Measurements from ENCODE around the gene MYNN. TPM values are rescaled to one million over a fixed set of nuclear protein-coding genes. Genes with fewer than 3 reads are reported as not detected.

Gene MYNN
- total and polyA plus RNA-seq, 9 of the 15 experiments (the other 6 are each of a cell fraction or from before 2014, with no cell fraction given) = 10.4 to 35.7 (median 21.3) TPM

- Histone ChIP-seq H3K79me2 (ENCODE audit: control insufficient read depth, insufficient read depth, low read length) (no peaks in the 10 kb centered on the region), H3K4me3 (no peak overlapping the region), H3K4me1 (replicated peaks in 1 of 2; ENCODE audit: control insufficient read depth in 2 of 2, insufficient read depth in 2 of 2, low read length in 2 of 2) (peaks cover 0 to 12% of the 10 kb centered on the region in 2 experiments; a peak in 1 of 5 replicates), H2AFZ (ENCODE audit: low read depth, low read length) (no peak overlapping the region), H3K4me2 (ENCODE audit: insufficient read depth, low read length) (no peak overlapping the region), H3K27ac (ENCODE audit: extremely low read depth, low read depth, low read length) (no peak overlapping the region), H3K9me1 (ENCODE audit: control insufficient read depth, insufficient read depth, low read length) (no peaks in the 10 kb centered on the region), H3K27me3 (ENCODE audit: control insufficient read depth in 2 of 2, insufficient read depth in 2 of 2, low read length in 2 of 2) (peaks cover 3 to 8% of the 10 kb centered on the region in 2 experiments; a peak in 3 of 5 replicates), H3K9ac (ENCODE audit: insufficient read depth in 1 of 2, low read depth in 2 of 2, low read length in 2 of 2) (no peak overlapping the region), H3K9me3 (replicated peaks; ENCODE audit: control insufficient read depth, insufficient read depth, low read depth, low read length) (no peaks in the 10 kb centered on the region), H4K20me1 (replicated peaks; ENCODE audit: control insufficient read depth, insufficient read depth, low read length) (no peaks in the 10 kb centered on the region), H3K36me3 (ENCODE audit: control insufficient read depth, insufficient read depth, low read length) (no peaks in the 10 kb centered on the region)
- no peak for TF ChIP-seq ZFP91 (CRISPR knock-in tag; IDR thresholded peaks at IDR 0.05)
- TF ChIP-seq POU5F1 (IDR thresholded peaks at IDR 0.05; ENCODE audit: borderline replicate concordance, low read depth, low read length, partially characterized antibody) = no peak
- TF ChIP-seq PHB (CRISPR knock-in tag; IDR thresholded peaks at IDR 0.05) = no peak
- ChIA-PET POLR2A (no interaction called here), CTCF (ENCODE audit: low intra/inter-chr PET ratio) (no interaction called here)
- intact Hi-C loops (cut with micrococcal nuclease) (no loop called here), in situ Hi-C loops (cut with MboI) (no loop called here)
- WGBS (ENCODE audit: insufficient coverage, low coverage, missing lambda C conversion rate) = 5% methylated on average over 2 of the region's 2 CpGs
- no peak for FAIRE-seq
- no TSS peak for BruUV-seq (replicated peaks)
- ATAC-seq = no peak
- no peak for DNase-seq (ENCODE audit: extremely low read depth in 1 of 4, low spot score in 3 of 4)
Observed at GRCh38 chr3:169750665-169751064, 22.5 kb upstream of the MYNN start.

GRCh38 chr3:169751875-169752274, 21.3 kb upstream of the MYNN start:
- Histone ChIP-seq H3K9me1 (ENCODE audit: control insufficient read depth, insufficient read depth, low read length) (no peaks in the 10 kb centered on the region), H3K9me3 (replicated peaks; ENCODE audit: control insufficient read depth, insufficient read depth, low read depth, low read length) (no peaks in the 10 kb centered on the region), H3K4me1 (replicated peaks in 1 of 2; ENCODE audit: control insufficient read depth in 2 of 2, insufficient read depth in 2 of 2, low read length in 2 of 2) (peaks cover 0 to 12% of the 10 kb centered on the region in 2 experiments; a peak in 1 of 5 replicates), H3K4me3 (no peak overlapping the region), H3K27me3 (ENCODE audit: control insufficient read depth in 2 of 2, insufficient read depth in 2 of 2, low read length in 2 of 2) (peaks cover under 1 to 2% of the 10 kb centered on the region in 2 experiments; a peak in 3 of 5 replicates), H3K36me3 (ENCODE audit: control insufficient read depth, insufficient read depth, low read length) (no peaks in the 10 kb centered on the region), H3K79me2 (ENCODE audit: control insufficient read depth, insufficient read depth, low read length) (no peaks in the 10 kb centered on the region), H3K27ac (ENCODE audit: extremely low read depth, low read depth, low read length) (no peak overlapping the region), H4K20me1 (replicated peaks; ENCODE audit: control insufficient read depth, insufficient read depth, low read length) (no peaks in the 10 kb centered on the region), H3K9ac (ENCODE audit: insufficient read depth in 1 of 2, low read depth in 2 of 2, low read length in 2 of 2) (no peak overlapping the region), H3K4me2 (ENCODE audit: insufficient read depth, low read length) (no peak overlapping the region), H2AFZ (ENCODE audit: low read depth, low read length) (peak overlapping the region; percentile 18; the same call in 1 of the 2 replicates)
- DNase-seq (ENCODE audit: extremely low read depth in 1 of 4, low spot score in 3 of 4) = no peak
- intact Hi-C loops (cut with micrococcal nuclease) = no loop called here
- WGBS (ENCODE audit: insufficient coverage, low coverage, missing lambda C conversion rate) = 0% methylated on average over 2 of the region's 2 CpGs
- CTCF ChIA-PET (ENCODE audit: low intra/inter-chr PET ratio) = no interaction called here
- no peak for FAIRE-seq
- no peak for ATAC-seq
- in situ Hi-C loops (cut with MboI) = no loop called here
- POLR2A ChIA-PET = interaction anchor here (0.5 to 0.6 kb wide), 3 partner anchors 21 to 235 kb away, joined by 3 to 5 read pairs (median 3); partner anchors contain the start of gene MYNN
- no TSS peak for BruUV-seq (replicated peaks)
- TF ChIP-seq CTBP1 (IDR thresholded peaks at IDR 0.05; ENCODE audit: borderline replicate concordance) (no peak), DPF2 (IDR thresholded peaks at IDR 0.05) (peak; percentile 31; the same call in 1 of the 2 replicates), GTF3C2 (IDR thresholded peaks at IDR 0.05; ENCODE audit: borderline replicate concordance, extremely low read depth, insufficient read length) (no peak), SMARCB1 (IDR thresholded peaks at IDR 0.05; ENCODE audit: insufficient read length, low read depth) (no peak), ESRRA (IDR thresholded peaks at IDR 0.05; ENCODE audit: borderline replicate concordance, low read depth) (no peak), ZBTB26 (CRISPR knock-in tag; IDR thresholded peaks at IDR 0.05) (no peak), TCFL5 (CRISPR knock-in tag; conservative IDR thresholded peaks at IDR 0.05) (no peak)

All from K562 (cell line).